ENCODE data around the gene MRPL14.
"Not testable (repeated sequence)": the region's sequence is repeated elsewhere in the genome, so short reads cannot be mapped to it uniquely, and the experiment has no call there.

The MRPL14 gene

DNA sequence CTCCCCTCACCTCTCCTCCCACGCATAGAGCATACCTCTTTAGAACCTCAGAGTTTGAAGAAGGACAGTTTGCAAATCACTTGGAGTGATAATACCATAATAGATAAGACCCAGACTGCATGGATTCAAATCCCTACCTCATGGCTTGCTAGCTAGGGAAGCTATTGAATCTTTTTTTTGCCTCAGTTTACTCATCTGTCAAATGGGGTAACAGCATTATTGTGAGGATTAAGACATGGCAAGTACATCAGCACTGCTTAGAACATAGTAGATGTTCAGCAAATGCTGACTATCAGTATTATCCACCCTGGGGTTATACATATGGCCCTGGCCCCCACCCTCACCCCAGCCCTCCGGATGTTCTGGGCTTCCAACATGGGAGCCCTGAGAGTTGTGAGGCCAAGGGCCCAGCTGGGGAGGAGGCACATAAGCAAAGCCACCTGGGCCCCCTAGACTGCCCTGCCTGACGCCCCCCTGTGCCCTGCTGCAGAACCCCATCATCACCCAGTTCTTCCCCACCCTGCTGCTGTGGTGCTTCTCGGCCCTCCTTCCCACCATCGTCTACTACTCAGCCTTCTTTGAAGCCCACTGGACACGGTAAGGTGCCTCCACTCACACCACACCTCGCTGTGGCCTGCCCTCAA is 22.2 kb upstream of the MRPL14 start:
- DNase-seq (ENCODE audit: low read depth): no peak

- DNase-seq (ENCODE audit: low read depth): no peak
Observed at GRCh38 chr6:44148306-44148705, 21.1 kb upstream of the MRPL14 start.

GRCh38 chr6:44147256-44147655 is 20.0 kb upstream of the MRPL14 start:
- no peak for DNase-seq (ENCODE audit: low read depth)

GRCh38 chr6:44146685-44147084 is 19.4 kb upstream of the MRPL14 start:
- DNase-seq (ENCODE audit: low read depth): no peak

- DNase-seq (ENCODE audit: low read depth): no peak
Observed at GRCh38 chr6:44145839-44146238, 18.6 kb upstream of the MRPL14 start.

DNA sequence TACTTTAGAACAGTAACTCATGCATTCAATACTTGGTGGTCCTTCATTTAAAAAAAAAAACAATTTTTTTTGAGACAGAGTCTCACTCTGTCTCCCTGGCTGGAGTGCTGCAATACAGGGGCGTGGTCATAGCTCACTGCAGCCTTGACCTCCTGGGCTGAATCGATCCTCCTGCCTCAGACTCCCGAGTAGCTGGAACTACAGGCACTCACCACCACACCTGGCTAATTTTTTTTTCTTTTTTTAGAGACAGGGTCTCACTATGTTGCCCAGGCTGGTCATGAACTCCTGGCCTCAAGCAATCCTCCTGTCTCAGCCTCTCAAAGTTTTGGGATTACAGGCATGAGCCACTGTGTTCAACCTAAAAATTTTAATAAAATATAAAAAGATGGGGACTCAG is 17.3 kb upstream of the MRPL14 start:
- not testable (repeated sequence) for DNase-seq (ENCODE audit: low read depth)

DNA sequence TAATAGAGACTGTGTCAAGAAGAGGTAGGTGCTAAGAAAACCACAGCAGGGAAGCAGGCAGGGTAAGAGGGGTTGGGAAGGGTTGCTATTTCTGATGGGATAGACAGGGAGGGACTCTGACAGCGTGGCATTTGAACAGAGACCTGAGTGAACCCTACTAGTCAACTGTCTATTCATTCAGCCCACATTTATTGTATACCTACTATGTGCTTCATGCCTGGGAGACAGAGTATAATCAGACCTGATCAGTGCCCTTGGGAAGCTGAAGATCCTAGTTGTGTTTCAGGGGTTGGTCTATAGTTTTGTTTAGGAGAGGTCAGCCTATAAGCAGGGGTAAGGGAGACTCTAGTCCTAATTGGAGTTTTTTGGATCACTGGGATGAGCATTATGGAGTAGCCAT is 16.5 kb upstream of the MRPL14 start:
- no peak for DNase-seq (ENCODE audit: low read depth)

GRCh38 chr6:44142835-44143234 is 15.6 kb upstream of the MRPL14 start:
- no peak for DNase-seq (ENCODE audit: low read depth)

GRCh38 chr6:44139351-44139743 is 12.1 kb upstream of the MRPL14 start:
- no peak for DNase-seq (ENCODE audit: low read depth)

DNA sequence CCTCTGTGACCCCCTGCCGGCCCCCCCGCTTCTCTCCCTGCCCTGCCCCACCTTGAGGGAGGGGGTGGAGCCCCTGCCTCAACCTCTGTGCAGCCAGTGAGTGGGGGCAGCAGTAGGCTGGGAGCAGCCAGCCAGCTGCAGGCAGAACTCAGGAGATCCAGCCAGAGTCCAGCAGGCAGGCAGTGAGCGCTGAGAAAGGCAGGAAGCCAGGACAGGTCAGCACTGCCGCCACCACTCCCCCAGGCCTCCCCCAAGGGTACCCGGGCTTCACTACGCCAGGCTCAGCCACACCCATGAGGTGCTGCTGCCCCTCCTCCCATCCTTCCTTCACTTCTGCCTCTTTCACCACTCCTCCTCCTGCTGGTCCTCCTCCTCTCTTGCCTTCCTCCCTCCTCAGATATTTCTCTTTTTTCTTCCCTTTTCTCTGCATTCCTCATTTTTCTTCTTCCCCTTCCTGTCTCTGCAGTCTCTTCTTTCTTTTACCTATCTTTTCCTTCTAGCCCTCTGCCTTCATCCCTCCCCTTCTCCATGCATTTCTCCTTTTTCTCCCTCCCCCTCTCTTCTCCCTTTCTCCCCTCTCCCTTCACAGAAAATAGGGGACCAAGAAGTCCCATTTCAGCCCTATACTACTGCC is 11.6 kb upstream of the MRPL14 start:
- no peak for DNase-seq (ENCODE audit: low read depth)

- no peak for DNase-seq (ENCODE audit: low read depth)
Observed at GRCh38 chr6:44135875-44136274, 8.6 kb upstream of the MRPL14 start.

- DNase-seq (ENCODE audit: low read depth): no peak
Observed at GRCh38 chr6:44135173-44135758, 8.0 kb upstream of the MRPL14 start.

DNA sequence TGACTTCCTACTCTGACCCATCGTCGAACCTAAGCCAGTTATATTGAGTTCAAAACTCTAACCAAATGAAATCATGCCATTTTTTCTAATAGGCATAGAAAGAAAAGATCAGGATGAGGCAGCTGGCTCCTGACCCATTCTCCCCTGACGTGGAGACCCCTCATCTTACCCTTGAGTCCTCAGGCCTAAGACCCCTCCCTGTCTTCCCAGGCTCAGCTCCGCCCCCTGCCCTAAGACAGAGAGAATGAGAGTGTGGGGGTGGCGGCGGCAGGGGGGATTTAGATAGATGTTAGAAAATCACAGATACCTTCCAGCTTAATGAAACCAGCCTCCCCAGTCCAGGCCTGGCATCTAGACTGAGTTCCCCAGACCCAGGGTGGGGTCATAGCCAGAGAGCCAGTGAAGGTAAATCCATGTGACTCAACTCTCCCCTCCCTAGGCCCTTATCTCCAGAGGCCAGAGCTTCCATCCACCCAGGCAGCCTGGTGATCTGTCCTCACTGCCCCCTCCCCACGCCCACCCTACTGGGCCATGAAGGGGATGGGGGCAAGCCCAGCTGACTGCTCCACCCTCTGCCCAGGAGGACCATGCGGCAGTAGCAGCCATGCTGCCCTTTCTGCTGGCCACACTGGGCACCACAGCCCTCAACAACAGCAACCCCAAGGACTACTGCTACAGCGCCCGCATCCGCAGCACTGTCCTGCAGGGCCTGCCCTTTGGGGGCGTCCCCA is 6.9 kb upstream of the MRPL14 start:
- no peak for DNase-seq (ENCODE audit: low read depth)

GRCh38 chr6:44133003-44133931 is 6.0 kb upstream of the MRPL14 start:
- DNase-seq (ENCODE audit: low read depth): no peak

GRCh38 chr6:44132476-44132875 is 5.2 kb upstream of the MRPL14 start:
- DNase-seq (ENCODE audit: low read depth): no peak

- no peak for DNase-seq (ENCODE audit: low read depth)
Observed at GRCh38 chr6:44131892-44132291, 4.6 kb upstream of the MRPL14 start.

GRCh38 chr6:44129841-44130322 is 2.6 kb upstream of the MRPL14 start:
- no peak for DNase-seq (ENCODE audit: low read depth)

DNA sequence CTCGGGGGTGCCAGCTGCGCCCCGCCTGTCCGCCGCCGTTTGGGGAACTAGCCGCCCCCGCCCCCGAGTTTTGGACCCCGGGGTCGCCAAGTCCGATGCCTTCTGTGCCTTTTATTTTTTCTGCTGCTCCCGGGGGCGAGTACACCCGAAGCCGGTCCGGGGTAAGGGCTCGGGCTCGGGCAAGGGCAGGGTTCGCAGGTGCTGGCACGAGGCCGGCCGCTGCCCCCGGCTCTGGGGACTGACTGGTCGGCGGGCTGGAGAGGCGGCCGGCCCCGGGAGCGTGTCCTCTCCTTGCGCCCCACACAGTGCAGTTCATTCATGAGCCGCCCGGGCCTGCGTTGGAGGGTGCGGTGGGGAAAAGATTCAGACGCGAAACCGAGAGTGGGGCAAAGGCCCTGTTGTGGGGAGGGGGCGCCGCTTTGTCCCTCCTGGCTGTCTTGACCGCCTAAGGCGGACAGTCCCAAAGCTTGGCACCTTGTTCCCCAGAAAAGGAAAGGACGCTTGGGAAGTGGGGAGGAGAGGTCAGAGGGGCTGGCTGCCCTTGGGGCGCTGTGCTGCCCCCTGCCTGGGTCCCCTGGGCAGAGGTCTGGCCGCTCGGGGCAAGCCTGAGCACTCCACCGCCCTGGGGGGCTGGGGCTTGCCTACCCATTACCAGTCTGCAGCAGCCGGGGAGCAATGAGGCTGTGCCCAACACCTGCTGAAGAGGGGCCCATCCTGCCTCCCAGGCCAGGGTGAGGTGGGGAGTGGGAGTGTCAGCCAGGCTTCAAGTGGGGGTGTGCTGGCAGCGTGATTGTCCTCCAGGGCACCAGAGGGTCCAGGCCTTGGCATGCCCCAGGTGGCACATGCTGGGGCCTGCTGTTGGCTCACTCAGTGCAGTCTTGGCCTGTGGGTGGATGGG is 1.0 kb upstream of the MRPL14 start:
- no peak for DNase-seq (ENCODE audit: low read depth)

- DNase-seq (ENCODE audit: low read depth): peak; percentile 80
Observed at GRCh38 chr6:44126320-44127149, 717 bp downstream of the MRPL14 start.

DNA sequence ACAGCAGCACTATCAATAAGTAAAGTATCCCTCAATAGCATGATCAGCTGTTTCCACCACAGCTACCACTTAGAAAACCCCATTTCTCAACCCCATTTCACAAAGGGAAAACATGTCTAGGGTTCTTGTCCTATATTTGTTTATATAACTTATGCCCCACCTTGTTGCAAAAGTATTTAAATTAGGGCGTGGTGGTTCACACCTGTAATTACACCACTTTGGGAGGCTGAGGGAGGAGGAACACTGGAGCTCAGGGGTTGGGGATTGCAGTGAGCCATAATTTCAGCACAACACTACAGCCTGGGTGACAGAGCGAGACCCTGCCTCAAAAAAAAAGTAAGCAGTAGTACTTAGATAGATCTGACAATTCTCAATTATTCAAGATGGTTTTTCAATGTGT is 3.7 kb downstream of the MRPL14 start:
- DNase-seq (ENCODE audit: low read depth): no peak
